ENCODE data around the gene CCDC107. TPM values are rescaled to one million over a fixed set of nuclear protein-coding genes. Genes with fewer than 3 reads are reported as not detected.

Gene CCDC107
- total and polyA plus RNA-seq, 9 of the 15 experiments (the other 6 are each of a cell fraction or from before 2014, with no cell fraction given): 0.35 to 11.3 (median 6.9) TPM; not detected in 1

GRCh38 chr9:35679091-35679490 is 21.0 kb downstream of the CCDC107 start:
- H3K9me1 ChIP-seq (ENCODE audit: control insufficient read depth, insufficient read depth, low read length): no peaks in the 10 kb centered on the region
- peaks cover 5% of the 10 kb centered on the region; the same call in 2 of the 3 replicates for H3K36me3 ChIP-seq (ENCODE audit: control insufficient read depth, insufficient read depth, low read length)
- no peak overlapping the region for H3K9ac ChIP-seq (ENCODE audit: insufficient read depth in 1 of 2, low read depth in 2 of 2, low read length in 2 of 2)
- no peak overlapping the region for H2AFZ ChIP-seq (ENCODE audit: low read depth, low read length)
- no peak for TF ChIP-seq KLF6 (CRISPR knock-in tag; IDR thresholded peaks at IDR 0.05; ENCODE audit: borderline replicate concordance)
- no peak for TF ChIP-seq ASH1L (IDR thresholded peaks at IDR 0.05; ENCODE audit: borderline replicate concordance, low read depth, partially characterized antibody)
- no peak for TF ChIP-seq HOXB6 (CRISPR knock-in tag; IDR thresholded peaks at IDR 0.05; ENCODE audit: borderline replicate concordance)
- TF ChIP-seq GTF2B (IDR thresholded peaks at IDR 0.05; ENCODE audit: extremely low read depth, insufficient read length): no peak
- no peak for TF ChIP-seq POU5F1 (IDR thresholded peaks at IDR 0.05; ENCODE audit: borderline replicate concordance, low read depth, low read length, partially characterized antibody)
- TF ChIP-seq NFYB (IDR thresholded peaks at IDR 0.05; ENCODE audit: extremely low read depth, insufficient read length): no peak
- no peak for TF ChIP-seq ZNF263 (CRISPR knock-in tag; IDR thresholded peaks at IDR 0.05; ENCODE audit: borderline replicate concordance)
- no peak for TF ChIP-seq ILK (tag; IDR thresholded peaks at IDR 0.05; ENCODE audit: borderline replicate concordance, low read depth)
- no peak for TF ChIP-seq USF2 (CRISPR knock-in tag; IDR thresholded peaks at IDR 0.05)
- no peak for TF ChIP-seq MCM2 (IDR thresholded peaks at IDR 0.05; ENCODE audit: low read depth)
- no peak for TF ChIP-seq SNIP1 (IDR thresholded peaks at IDR 0.05; ENCODE audit: low read depth)
- TF ChIP-seq SIN3B (IDR thresholded peaks at IDR 0.05; ENCODE audit: low read depth): no peak
- no peak for TF ChIP-seq TEAD2 (tag; IDR thresholded peaks at IDR 0.05)
- no peak for TF ChIP-seq CBX2 (IDR thresholded peaks at IDR 0.05; ENCODE audit: insufficient read depth, low read length, poor library complexity, severe bottlenecking)
- TF ChIP-seq, protein P1, sequence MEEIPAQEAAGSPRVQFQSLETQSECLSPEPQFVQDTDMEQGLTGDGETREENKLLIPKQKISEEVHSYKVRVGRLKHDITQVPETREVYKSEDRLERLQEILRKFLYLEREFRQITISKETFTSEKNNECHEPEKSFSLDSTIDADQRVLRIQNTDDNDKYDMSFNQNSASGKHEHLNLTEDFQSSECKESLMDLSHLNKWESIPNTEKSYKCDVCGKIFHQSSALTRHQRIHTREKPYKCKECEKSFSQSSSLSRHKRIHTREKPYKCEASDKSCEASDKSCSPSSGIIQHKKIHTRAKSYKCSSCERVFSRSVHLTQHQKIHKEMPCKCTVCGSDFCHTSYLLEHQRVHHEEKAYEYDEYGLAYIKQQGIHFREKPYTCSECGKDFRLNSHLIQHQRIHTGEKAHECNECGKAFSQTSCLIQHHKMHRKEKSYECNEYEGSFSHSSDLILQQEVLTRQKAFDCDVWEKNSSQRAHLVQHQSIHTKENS (CRISPR knock-in tag; IDR thresholded peaks at IDR 0.05): no peak
- no peak for TF ChIP-seq SRSF1 (IDR thresholded peaks at IDR 0.05; ENCODE audit: low read depth, low read length)
- H3K27ac ChIP-seq (ENCODE audit: extremely low read depth, low read depth, low read length): no peak overlapping the region
- no peak overlapping the region for H3K4me2 ChIP-seq (ENCODE audit: insufficient read depth, low read length)
- ChIA-PET POLR2A (interaction anchor here (0.7 to 1.9 kb wide), 4 partner anchors 10 to 53 kb away, joined by 3 to 6 read pairs (median 4); partner anchors contain the start of genes ARHGEF39, CREB3, TLN1 and TPM2), CTCF (ENCODE audit: low intra/inter-chr PET ratio) (no interaction called here)
- H3K4me1 ChIP-seq (replicated peaks in 1 of 2; ENCODE audit: control insufficient read depth in 2 of 2, insufficient read depth in 2 of 2, low read length in 2 of 2): peaks cover 4 to 9% of the 10 kb centered on the region in 2 experiments; a peak in 4 of 5 replicates
- no TSS peak for BruUV-seq (replicated peaks)
- DNase-seq (ENCODE audit: extremely low read depth in 1 of 4, low spot score in 3 of 4) (no peak), FAIRE-seq (no peak), ATAC-seq (no peak)
- H4K20me1 ChIP-seq (replicated peaks; ENCODE audit: control insufficient read depth, insufficient read depth, low read length): no peaks in the 10 kb centered on the region
- in situ Hi-C loops (cut with MboI): no loop called here
- intact Hi-C loops (cut with micrococcal nuclease): no loop called here
- 74% methylated on average over 4 of the region's 5 CpGs for WGBS (ENCODE audit: insufficient coverage, low coverage, missing lambda C conversion rate)
- H3K79me2 ChIP-seq (ENCODE audit: control insufficient read depth, insufficient read depth, low read length): no peaks in the 10 kb centered on the region
- H3K4me3 ChIP-seq: no peak overlapping the region
- no peaks in the 10 kb centered on the region for H3K9me3 ChIP-seq (replicated peaks; ENCODE audit: control insufficient read depth, insufficient read depth, low read depth, low read length)
- H3K27me3 ChIP-seq (ENCODE audit: control insufficient read depth in 2 of 2, insufficient read depth in 2 of 2, low read length in 2 of 2): no peaks in the 10 kb centered on the region

All from K562 (cell line).